GM19395 (cell line): ENCODE results near the gene HDGFL3.
A peak's percentile ranks its signal among the peaks of the same experiment; 100 is the strongest.
"Not testable (repeated sequence)": the region's sequence is repeated elsewhere in the genome, so short reads cannot be mapped to it uniquely, and the experiment has no call there.

ENCODE experiments used
- ATAC-seq: cut with Tn5 transposase; IDR thresholded peaks from one replicate; pipeline ENCODE4 v1.9.1; 2021; ENCODE audit warnings: mild to moderate bottlenecking, moderate library complexity; ENCODE audit not compliant: unreplicated experiment

Gene HDGFL3

GRCh38 chr15:83207660-83208366 is at the start of gene HDGFL3:
TSS of gene HDGFL3 (minus strand) at chr15:83207823. CDS start at chr15:83207414, 409 bp downstream.
- peak; percentile 50 for ATAC-seq

- ATAC-seq = no peak
Observed at GRCh38 chr15:83250781-83251180, 43.2 kb upstream of the HDGFL3 start.

GRCh38 chr15:83249030-83249343 is 41.4 kb upstream of the HDGFL3 start:
- ATAC-seq = no peak

GRCh38 chr15:83248151-83249029 is 40.8 kb upstream of the HDGFL3 start:
- no peak for ATAC-seq

GRCh38 chr15:83243634-83244033 is 36.0 kb upstream of the HDGFL3 start:
- no peak for ATAC-seq

- no peak for ATAC-seq
Observed at GRCh38 chr15:83230242-83230641, 22.6 kb upstream of the HDGFL3 start.

GRCh38 chr15:83225449-83225848 is 17.8 kb upstream of the HDGFL3 start:
- ATAC-seq = no peak

- ATAC-seq = not testable (repeated sequence)
Observed at GRCh38 chr15:83221781-83222180, 14.2 kb upstream of the HDGFL3 start.

- ATAC-seq = no peak
Observed at GRCh38 chr15:83219026-83219425, 11.4 kb upstream of the HDGFL3 start.

GRCh38 chr15:83215306-83215705 is 7.7 kb upstream of the HDGFL3 start:
- no peak for ATAC-seq

GRCh38 chr15:83210619-83211018 is 3.0 kb upstream of the HDGFL3 start:
- no peak for ATAC-seq

GRCh38 chr15:83209333-83209732 is 1.7 kb upstream of the HDGFL3 start:
- no peak for ATAC-seq

GRCh38 chr15:83208367-83208661 is 691 bp upstream of the HDGFL3 start:
- no peak for ATAC-seq

- ATAC-seq = peak; percentile 33
Observed at GRCh38 chr15:83207009-83207659, 489 bp downstream of the HDGFL3 start.

GRCh38 chr15:83206526-83207008 is 1.1 kb downstream of the HDGFL3 start:
- no peak for ATAC-seq

GRCh38 chr15:83205725-83206324 is 1.8 kb downstream of the HDGFL3 start:
- ATAC-seq = no peak

- ATAC-seq = no peak
Observed at GRCh38 chr15:83204697-83205096, 2.9 kb downstream of the HDGFL3 start.

- no peak for ATAC-seq
Observed at GRCh38 chr15:83203543-83203942, 4.1 kb downstream of the HDGFL3 start.

GRCh38 chr15:83200589-83200988 is 7.0 kb downstream of the HDGFL3 start:
- ATAC-seq = no peak

GRCh38 chr15:83200162-83200561 is 7.5 kb downstream of the HDGFL3 start:
- ATAC-seq = no peak

GRCh38 chr15:83199288-83199687 is 8.3 kb downstream of the HDGFL3 start:
- ATAC-seq = peak; percentile 94
